Liver (tissue), 2 donors: ENCODE data around the gene NDUFS5.

Experiments used
- CTCF ChIP-seq: fragments of 150-350 bp; IDR thresholded peaks from 2 replicates; pipeline ENCODE4 v1.5.1; 2017; ENCODE audit warnings: improper control_type of control experiment, low read depth, low read length; ENCODE audit not compliant: missing input control
- MAX ChIP-seq: IDR thresholded peaks from 2 replicates; pipeline ENCODE4 v1.6.1; 2016; ENCODE audit warnings: antibody characterized with exemption
- donor health status: healthy.

- TF ChIP-seq CTCF (no peak), MAX (no peak)
Measured at GRCh38 chr1:39065542-39065941, 39.4 kb downstream of the NDUFS5 start.
